MM.1S (cell line): ENCODE measurements around the gene CHST9.

Experiments used
- CTCF ChIP-seq: fragments of 300-600 bp; sonication (generic); IDR thresholded peaks from 2 replicates; pipeline ENCODE4 v1.5.1; 2016; ENCODE audit warnings: antibody characterized with exemption, low read length, mixed read lengths
- EZH2 ChIP-seq: fragments of 300-600 bp; sonication (generic); optimal IDR thresholded peaks from 2 replicates; pipeline ENCODE3; 2017; ENCODE audit warnings: low read depth, mild to moderate bottlenecking, antibody characterized with exemption, low read length, mixed read lengths

DNA sequence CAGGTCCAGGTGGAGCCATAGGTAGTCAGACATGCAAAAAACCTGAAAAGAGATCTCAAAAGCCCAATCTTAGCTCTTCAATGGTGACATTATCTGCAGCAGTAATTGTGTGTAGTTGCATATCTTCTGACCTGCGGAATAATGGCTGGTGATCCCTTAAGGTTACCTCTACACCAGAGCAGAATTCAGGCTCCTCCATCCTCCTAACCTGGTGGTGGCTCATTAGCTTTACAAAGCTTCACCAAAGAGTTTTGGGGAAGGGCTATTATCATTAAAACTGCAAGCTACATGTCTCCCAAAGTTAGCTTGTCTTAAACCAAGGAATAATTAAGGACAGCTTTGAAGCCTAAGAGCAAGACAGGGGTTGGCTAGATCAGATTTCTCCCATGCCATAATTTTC, 42.6 kb upstream of the CHST9 start:
- TF ChIP-seq EZH2: no peak
- no peak for TF ChIP-seq CTCF
